GM23338 (cell line): Measurements from ENCODE around the gene TUBB4A. TPM values are rescaled to one million over a fixed set of nuclear protein-coding genes. Genes with fewer than 3 reads are reported as not detected.

Source experiments
- ATAC-seq: fragments of 200-7000 bp; cut with Tn5 transposase; 3 replicates; pipeline ENCODE4 v1.9.1; 2020
- DNase-seq: peaks from one replicate; pipeline ENCODE4 v3.0.0-alpha.2; 2015; ENCODE audit warnings: low spot score
- H2AFZ ChIP-seq: fragments of 200-600 bp; sonication (generic); 2 replicates; pipeline ENCODE4 v1.8.0; 2016; ENCODE audit warnings: antibody characterized with exemption, mild to moderate bottlenecking, moderate library complexity
- H3F3A ChIP-seq: fragments of 200-600 bp; sonication (generic); replicated peaks from 2 replicates; pipeline ENCODE4 v1.8.0; 2017; ENCODE audit warnings: antibody characterized with exemption, mixed run types, low read depth
- H3K27ac ChIP-seq: fragments of 200-600 bp; sonication (generic); 2 replicates; pipeline ENCODE4 v1.6.1; 2016; ENCODE audit warnings: low read depth
- H3K27me3 ChIP-seq: fragments of 200-600 bp; sonication (generic); 2 replicates; pipeline ENCODE4 v1.8.0; 2016; ENCODE audit warnings: mild to moderate bottlenecking, mixed run types, moderate library complexity; ENCODE audit not compliant: insufficient read depth
- H3K36me3 ChIP-seq: fragments of 200-600 bp; sonication (generic); 2 replicates; pipeline ENCODE4 v1.8.0; 2016; ENCODE audit warnings: mild to moderate bottlenecking; ENCODE audit not compliant: insufficient read depth
- H3K4me1 ChIP-seq: fragments of 200-600 bp; sonication (generic); 2 replicates; pipeline ENCODE4 v1.8.0; 2016; ENCODE audit warnings: mild to moderate bottlenecking, moderate library complexity; ENCODE audit not compliant: insufficient read depth
- H3K4me2 ChIP-seq: fragments of 200-600 bp; sonication (generic); 2 replicates; pipeline ENCODE4 v1.7.1; 2017; ENCODE audit warnings: mixed run types
- H3K4me3 ChIP-seq: fragments of 200-600 bp; sonication (generic); 2 replicates; pipeline ENCODE4 v1.6.1; 2016; ENCODE audit warnings: mixed run types
- H3K79me2 ChIP-seq: fragments of 200-600 bp; sonication (generic); replicated peaks from 2 replicates; pipeline ENCODE4 v1.8.0; 2017; ENCODE audit warnings: mild to moderate bottlenecking; ENCODE audit not compliant: insufficient read depth
- H3K9me2 ChIP-seq: fragments of 200-600 bp; sonication (generic); 2 replicates; pipeline ENCODE4 v1.8.0; 2017; ENCODE audit not compliant: insufficient read depth
- H4K20me1 ChIP-seq: fragments of 200-600 bp; sonication (generic); replicated peaks from 2 replicates; pipeline ENCODE4 v1.8.0; 2017; ENCODE audit warnings: mild to moderate bottlenecking; ENCODE audit not compliant: insufficient read depth
- H3K27ac Mint-ChIP-seq: 2 replicates; pipeline ENCODE4 v1.8.0; 2020; ENCODE audit warnings: inconsistent platforms, mild to moderate bottlenecking, moderate library complexity, mixed read lengths
- H3K27me3 Mint-ChIP-seq: 3 replicates; pipeline ENCODE4 v1.8.0; 2022; ENCODE audit warnings: low read depth, mild to moderate bottlenecking, moderate library complexity, mixed read lengths, inconsistent platforms; ENCODE audit not compliant: insufficient read depth, poor library complexity
- H3K36me3 Mint-ChIP-seq: 3 replicates; pipeline ENCODE4 v1.8.0; 2021; ENCODE audit warnings: low read depth, mild to moderate bottlenecking, inconsistent platforms, moderate library complexity, mixed read lengths
- H3K4me1 Mint-ChIP-seq: 3 replicates; pipeline ENCODE4 v1.8.0; 2020; ENCODE audit warnings: mild to moderate bottlenecking, inconsistent platforms, mixed read lengths
- H3K4me3 Mint-ChIP-seq: 3 replicates; pipeline ENCODE4 v1.8.0; 2021; ENCODE audit warnings: moderate library complexity, mild to moderate bottlenecking, inconsistent platforms, mixed read lengths
- H3K9me3 Mint-ChIP-seq: 3 replicates; pipeline ENCODE4 v1.8.0; 2020; ENCODE audit warnings: moderate library complexity, mild to moderate bottlenecking, inconsistent platforms, mixed read lengths
- CREB1 ChIP-seq: fragments of 250-450 bp; sonication (Bioruptor Pico); IDR thresholded peaks from 2 replicates; pipeline ENCODE4 v1.5.0; 2020; ENCODE audit warnings: low read depth, mild to moderate bottlenecking, moderate library complexity
- CTCF ChIP-seq, 2 experiments: fragments of 200-600 bp in 1 of 2; sonication (generic) in 1 of 2; conservative IDR thresholded peaks; 2 replicates each; pipeline versions ENCODE4 v1.5.1 to v1.6.1; 2016 to 2017; ENCODE audit warnings: antibody characterized with exemption in 2 of 2, low read depth in 2 of 2, mild to moderate bottlenecking in 2 of 2, moderate library complexity in 1 of 2
- EZH2phosphoT487 ChIP-seq: fragments of 200-600 bp; sonication (generic); IDR thresholded peaks from one replicate; pipeline ENCODE4 v1.8.1; 2018; ENCODE audit warnings: antibody characterized with exemption; ENCODE audit not compliant: unreplicated experiment
- JUNB ChIP-seq: IDR thresholded peaks from one replicate; pipeline ENCODE4 v1.6.1; 2016; ENCODE audit warnings: antibody characterized with exemption; ENCODE audit not compliant: unreplicated experiment
- NANOG ChIP-seq: IDR thresholded peaks from 2 replicates; pipeline ENCODE4 v1.6.1; 2016; ENCODE audit warnings: antibody characterized with exemption, borderline replicate concordance
- POLR2AphosphoS5 ChIP-seq: IDR thresholded peaks from 2 replicates; pipeline ENCODE4 v1.6.1; 2016; ENCODE audit warnings: antibody characterized with exemption, low read depth
- ZNF114 ChIP-seq: fragments of 250-450 bp; sonication (Bioruptor Pico); IDR thresholded peaks from 2 replicates; pipeline ENCODE4 v1.5.0; 2020; ENCODE audit warnings: mild to moderate bottlenecking, moderate library complexity
- ZNF331 ChIP-seq: fragments of 250-450 bp; sonication (Bioruptor Pico); IDR thresholded peaks from 2 replicates; pipeline ENCODE4 v1.5.0; 2020; ENCODE audit warnings: low read depth, mild to moderate bottlenecking, moderate library complexity
- ZNF462 ChIP-seq: fragments of 250-450 bp; sonication (Bioruptor Pico); IDR thresholded peaks from 2 replicates; pipeline ENCODE4 v1.5.0; 2020; ENCODE audit warnings: mild to moderate bottlenecking, moderate library complexity
- polyA plus RNA-seq: library from polyadenylated mRNA; unstranded; fragments of >200 nt; fragmentation: Nextera tagmentation; extraction: Ambion mirVana; gene quantifications from 2 replicates; pipeline ENCODE4 v1.2.1, GENCODE V29; 2016
- total RNA-seq: library from RNA; depleted of rRNA; stranded (reverse); fragments of >200 nt; shearing (Covaris generic); gene quantifications from 2 replicates; pipeline ENCODE4 v1.2.3, GENCODE V29; 2014

The TUBB4A gene
- total and polyA plus RNA-seq, 2 experiments from 2014 or later, result 32.9 to 41.7 TPM

DNA sequence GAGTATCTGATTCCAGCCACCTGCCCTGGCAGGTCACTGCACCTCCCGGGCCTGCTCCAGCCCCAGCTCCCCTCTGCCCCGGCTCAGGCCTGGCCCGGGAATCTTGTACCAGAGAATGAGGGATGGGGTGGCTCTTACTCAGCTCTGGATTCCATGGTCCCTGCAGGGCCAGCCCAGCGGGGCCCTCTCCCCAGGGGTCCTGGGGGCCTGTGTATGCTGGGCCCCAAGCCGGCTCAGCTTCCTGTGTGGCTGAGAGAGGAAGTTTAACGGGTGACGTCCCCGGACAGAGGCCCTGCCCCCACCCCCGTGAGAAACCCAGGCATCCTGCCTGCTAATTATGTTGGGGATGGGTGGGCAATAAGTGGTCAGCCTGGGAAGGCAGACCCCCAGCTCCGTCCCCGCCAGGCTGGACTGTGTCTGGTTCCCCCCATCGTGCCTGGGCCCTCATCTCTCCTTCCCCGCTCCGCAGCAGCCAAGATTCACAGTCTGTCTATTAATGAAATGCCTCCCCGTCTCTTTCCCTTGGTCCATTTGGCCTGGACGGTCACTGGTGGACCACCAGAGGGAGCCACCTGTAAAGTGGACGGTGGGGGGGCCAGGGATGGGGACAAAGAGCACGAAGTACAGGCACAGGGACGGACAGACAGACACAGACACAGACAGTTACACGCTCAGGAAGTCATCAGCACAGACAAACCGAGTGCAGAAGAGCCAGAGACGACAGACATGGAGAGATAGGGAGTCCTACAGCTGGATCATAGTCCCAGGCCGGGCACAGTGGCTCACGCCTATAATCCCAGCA is 20.4 kb downstream of the TUBB4A start, which contains the start of gene DENND1C:
Gene DENND1C (minus strand): TSS at position 247 of the 802 bp plus-strand sequence. CDS start 92 bp downstream, at position 155.
- Mint-ChIP-seq H3K27ac (no peak within 1 kb of the TSS), H3K36me3 (no peaks in the 10 kb centered on the region), H3K9me3 (no peaks in the 10 kb centered on the region; the same call in 2 of the 3 replicates), H3K4me3 (no peak within 1 kb of the TSS), H3K4me1 (peaks cover 12% of the 10 kb centered on the region; the same call in 2 of the 3 replicates), H3K27me3 (peaks cover 7% of the 10 kb centered on the region)
- Histone ChIP-seq H3K36me3 (no peaks in the 10 kb centered on the region), H3K79me2 (no peaks in the 10 kb centered on the region), H2AFZ (peak within 1 kb of the TSS; percentile 89; the same call in 1 of the 2 replicates), H3K4me3 (no peak within 1 kb of the TSS), H3K4me1 (peaks cover 7% of the 10 kb centered on the region), H3F3A (no peaks in the 10 kb centered on the region), H4K20me1 (no peaks in the 10 kb centered on the region), H3K9me2 (no peaks in the 10 kb centered on the region), H3K27ac (no peak within 1 kb of the TSS), H3K4me2 (peak within 1 kb of the TSS; percentile 38; the same call in 1 of the 2 replicates), H3K27me3 (no peaks in the 10 kb centered on the region)
- DNase-seq, result peak; percentile 74
- peak; percentile 62 for ATAC-seq
- TF ChIP-seq EZH2phosphoT487 (no peak), CTCF (conservative IDR thresholded peaks at IDR 0.05; ENCODE audit: low read depth in 2 of 2) (peak; percentile 77 to 82), ZNF331 (CRISPR knock-in tag) (no peak), ZNF114 (CRISPR knock-in tag) (no peak), JUNB (no peak), NANOG (no peak)

DNA sequence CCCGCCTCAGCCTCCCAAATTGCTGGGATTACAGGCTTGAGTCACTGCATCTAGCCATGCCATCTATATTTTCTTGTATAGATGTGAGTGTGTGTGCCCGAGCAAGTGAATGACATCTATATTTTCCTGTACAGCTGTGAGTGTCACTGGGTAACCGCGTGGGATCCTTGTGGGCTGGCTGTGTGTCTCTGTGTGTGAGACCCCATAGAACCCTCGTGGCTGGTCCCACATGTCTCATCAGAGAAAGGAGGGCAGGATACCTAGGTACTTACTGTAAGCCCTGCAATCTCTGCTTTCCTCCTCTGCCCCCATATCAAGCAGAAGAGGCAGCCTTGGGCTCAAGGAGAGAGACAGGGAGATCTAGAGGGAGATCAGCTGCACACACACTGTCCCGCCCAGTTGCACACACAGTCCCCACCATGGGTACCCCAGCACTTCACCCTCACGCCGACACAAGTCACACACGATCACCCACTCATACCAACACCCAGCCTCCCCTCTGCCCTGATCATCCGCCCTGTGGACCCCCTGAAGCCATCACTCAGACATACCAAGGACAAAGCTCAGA is 21.2 kb downstream of the TUBB4A start:
- Histone ChIP-seq H3K36me3 (no peaks in the 10 kb centered on the region), H3K4me2 (no peak overlapping the region), H4K20me1 (no peaks in the 10 kb centered on the region), H3K4me1 (peaks cover 7% of the 10 kb centered on the region), H3K27ac (no peak overlapping the region), H2AFZ (peak overlapping the region; percentile 89; the same call in 1 of the 2 replicates), H3F3A (no peaks in the 10 kb centered on the region), H3K27me3 (no peaks in the 10 kb centered on the region), H3K4me3 (no peak overlapping the region), H3K9me2 (no peaks in the 10 kb centered on the region), H3K79me2 (no peaks in the 10 kb centered on the region)
- Mint-ChIP-seq H3K4me3 (no peak overlapping the region), H3K27me3 (peaks cover 7% of the 10 kb centered on the region), H3K9me3 (no peaks in the 10 kb centered on the region; the same call in 2 of the 3 replicates), H3K4me1 (peaks cover 12% of the 10 kb centered on the region; the same call in 2 of the 3 replicates), H3K36me3 (no peaks in the 10 kb centered on the region), H3K27ac (no peak overlapping the region)
- ATAC-seq (no peak), DNase-seq (no peak)
- TF ChIP-seq POLR2AphosphoS5 (no peak), CREB1 (CRISPR knock-in tag) (no peak), ZNF331 (CRISPR knock-in tag) (no peak), ZNF462 (CRISPR knock-in tag) (no peak), ZNF114 (CRISPR knock-in tag) (no peak), CTCF (conservative IDR thresholded peaks at IDR 0.05; ENCODE audit: low read depth in 2 of 2) (no peak)
